ENCODE results near the gene SAP130. TPM values are rescaled to one million over a fixed set of nuclear protein-coding genes. Genes with fewer than 3 reads are reported as not detected.

SAP130 gene
- total and polyA plus RNA-seq, 4 donors: 3.3 to 5.3 (median 4.5) TPM

DNA sequence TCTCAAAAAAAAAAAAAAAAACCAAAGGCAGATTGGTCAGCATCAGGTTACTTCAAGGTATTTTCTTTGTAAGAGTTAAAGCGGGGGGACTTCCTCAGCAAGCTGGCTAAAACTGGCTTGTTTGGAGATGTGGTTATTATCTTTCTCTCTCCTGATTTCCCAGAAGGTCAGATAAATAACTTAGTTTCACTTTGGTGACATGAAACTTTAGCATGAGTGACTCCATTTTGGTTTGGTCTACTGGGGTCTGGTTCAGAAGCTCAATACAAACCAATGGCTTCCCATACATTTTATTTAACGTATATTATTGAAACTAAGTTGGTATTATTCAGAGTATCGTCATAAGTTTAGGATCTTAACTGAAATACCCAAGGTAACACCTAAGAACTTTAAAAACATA lies 100.5 kb downstream of the SAP130 start:
- no peak overlapping the region for H3K9ac ChIP-seq (ENCODE audit: low read depth in 1 of 2, low read length in 2 of 2)
- H3K9me3 ChIP-seq (ENCODE audit: control insufficient read depth in 4 of 4, low read length in 3 of 4): no peaks in the 10 kb centered on the region
- no peak for DNase-seq (ENCODE audit: low spot score)
- H3K4me1 ChIP-seq (ENCODE audit: control insufficient read depth in 4 of 4, insufficient read depth in 4 of 4, low read length in 3 of 4): no peaks in the 10 kb centered on the region
- 94% methylated on average over 3 of the region's 3 CpGs for WGBS
- no peak for TF ChIP-seq JUND (IDR thresholded peaks at IDR 0.05)
- no peak for TF ChIP-seq YY1 (IDR thresholded peaks at IDR 0.05)
- TF ChIP-seq NR2F2 (IDR thresholded peaks at IDR 0.05): no peak
- TF ChIP-seq TAF1 (conservative IDR thresholded peaks at IDR 0.05): no peak
- TF ChIP-seq GABPA (IDR thresholded peaks at IDR 0.05 in 1 of 2, conservative IDR thresholded peaks at IDR 0.05 in 1 of 2): no peak
- TF ChIP-seq MAX (IDR thresholded peaks at IDR 0.05): no peak
- no peak for TF ChIP-seq HNF4G (IDR thresholded peaks at IDR 0.05)
- no peak for TF ChIP-seq FOXA1 (IDR thresholded peaks at IDR 0.05)
- H3K27me3 ChIP-seq (ENCODE audit: control insufficient read depth in 4 of 4, insufficient read depth in 4 of 4, low read length in 3 of 4): no peaks in the 10 kb centered on the region
- H3K4me3 ChIP-seq (ENCODE audit: low read depth in 1 of 3, low read length in 3 of 3): no peak overlapping the region
- no peaks in the 10 kb centered on the region for H3K36me3 ChIP-seq (ENCODE audit: control insufficient read depth in 4 of 4, insufficient read depth in 3 of 4, low read depth in 1 of 4, low read length in 3 of 4)
- no peak overlapping the region for H3K27ac ChIP-seq (ENCODE audit: low read depth in 1 of 2, low read length in 2 of 2)

- Histone ChIP-seq H3K4me3 (ENCODE audit: low read depth in 1 of 3, low read length in 3 of 3) (no peak overlapping the region), H3K9me3 (ENCODE audit: control insufficient read depth in 4 of 4, low read length in 3 of 4) (no peaks in the 10 kb centered on the region), H3K27me3 (ENCODE audit: control insufficient read depth in 4 of 4, insufficient read depth in 4 of 4, low read length in 3 of 4) (no peaks in the 10 kb centered on the region), H3K27ac (ENCODE audit: low read depth in 1 of 2, low read length in 2 of 2) (no peak overlapping the region), H3K36me3 (ENCODE audit: control insufficient read depth in 4 of 4, insufficient read depth in 3 of 4, low read depth in 1 of 4, low read length in 3 of 4) (no peaks in the 10 kb centered on the region), H3K9ac (ENCODE audit: low read depth in 1 of 2, low read length in 2 of 2) (no peak overlapping the region), H3K4me1 (ENCODE audit: control insufficient read depth in 4 of 4, insufficient read depth in 4 of 4, low read length in 3 of 4) (no peaks in the 10 kb centered on the region)
- no peak for TF ChIP-seq HNF4G (IDR thresholded peaks at IDR 0.05)
- no peak for TF ChIP-seq JUND (IDR thresholded peaks at IDR 0.05)
- TF ChIP-seq, protein P1, sequence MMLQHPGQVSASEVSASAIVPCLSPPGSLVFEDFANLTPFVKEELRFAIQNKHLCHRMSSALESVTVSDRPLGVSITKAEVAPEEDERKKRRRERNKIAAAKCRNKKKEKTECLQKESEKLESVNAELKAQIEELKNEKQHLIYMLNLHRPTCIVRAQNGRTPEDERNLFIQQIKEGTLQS (IDR thresholded peaks at IDR 0.05): no peak
- TF ChIP-seq HNF4A (conservative IDR thresholded peaks at IDR 0.05): no peak
- no peak for TF ChIP-seq FOXA2 (IDR thresholded peaks at IDR 0.05)
- TF ChIP-seq, protein P2, sequence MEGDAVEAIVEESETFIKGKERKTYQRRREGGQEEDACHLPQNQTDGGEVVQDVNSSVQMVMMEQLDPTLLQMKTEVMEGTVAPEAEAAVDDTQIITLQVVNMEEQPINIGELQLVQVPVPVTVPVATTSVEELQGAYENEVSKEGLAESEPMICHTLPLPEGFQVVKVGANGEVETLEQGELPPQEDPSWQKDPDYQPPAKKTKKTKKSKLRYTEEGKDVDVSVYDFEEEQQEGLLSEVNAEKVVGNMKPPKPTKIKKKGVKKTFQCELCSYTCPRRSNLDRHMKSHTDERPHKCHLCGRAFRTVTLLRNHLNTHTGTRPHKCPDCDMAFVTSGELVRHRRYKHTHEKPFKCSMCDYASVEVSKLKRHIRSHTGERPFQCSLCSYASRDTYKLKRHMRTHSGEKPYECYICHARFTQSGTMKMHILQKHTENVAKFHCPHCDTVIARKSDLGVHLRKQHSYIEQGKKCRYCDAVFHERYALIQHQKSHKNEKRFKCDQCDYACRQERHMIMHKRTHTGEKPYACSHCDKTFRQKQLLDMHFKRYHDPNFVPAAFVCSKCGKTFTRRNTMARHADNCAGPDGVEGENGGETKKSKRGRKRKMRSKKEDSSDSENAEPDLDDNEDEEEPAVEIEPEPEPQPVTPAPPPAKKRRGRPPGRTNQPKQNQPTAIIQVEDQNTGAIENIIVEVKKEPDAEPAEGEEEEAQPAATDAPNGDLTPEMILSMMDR (IDR thresholded peaks at IDR 0.05; ENCODE audit: low read depth, low read length, missing input control): no peak
- TF ChIP-seq EGR1 (IDR thresholded peaks at IDR 0.05; ENCODE audit: low read depth in 2 of 2): no peak
- no peak for TF ChIP-seq GABPA (IDR thresholded peaks at IDR 0.05 in 1 of 2, conservative IDR thresholded peaks at IDR 0.05 in 1 of 2)
- TF ChIP-seq YY1 (IDR thresholded peaks at IDR 0.05): no peak
- no peak for TF ChIP-seq SP1 (IDR thresholded peaks at IDR 0.05)
- TF ChIP-seq REST (IDR thresholded peaks at IDR 0.05): no peak
- no peak for TF ChIP-seq MAX (IDR thresholded peaks at IDR 0.05)
- TF ChIP-seq, protein P3, sequence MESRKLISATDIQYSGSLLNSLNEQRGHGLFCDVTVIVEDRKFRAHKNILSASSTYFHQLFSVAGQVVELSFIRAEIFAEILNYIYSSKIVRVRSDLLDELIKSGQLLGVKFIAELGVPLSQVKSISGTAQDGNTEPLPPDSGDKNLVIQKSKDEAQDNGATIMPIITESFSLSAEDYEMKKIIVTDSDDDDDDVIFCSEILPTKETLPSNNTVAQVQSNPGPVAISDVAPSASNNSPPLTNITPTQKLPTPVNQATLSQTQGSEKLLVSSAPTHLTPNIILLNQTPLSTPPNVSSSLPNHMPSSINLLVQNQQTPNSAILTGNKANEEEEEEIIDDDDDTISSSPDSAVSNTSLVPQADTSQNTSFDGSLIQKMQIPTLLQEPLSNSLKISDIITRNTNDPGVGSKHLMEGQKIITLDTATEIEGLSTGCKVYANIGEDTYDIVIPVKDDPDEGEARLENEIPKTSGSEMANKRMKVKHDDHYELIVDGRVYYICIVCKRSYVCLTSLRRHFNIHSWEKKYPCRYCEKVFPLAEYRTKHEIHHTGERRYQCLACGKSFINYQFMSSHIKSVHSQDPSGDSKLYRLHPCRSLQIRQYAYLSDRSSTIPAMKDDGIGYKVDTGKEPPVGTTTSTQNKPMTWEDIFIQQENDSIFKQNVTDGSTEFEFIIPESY (IDR thresholded peaks at IDR 0.05): no peak
- no peak for TF ChIP-seq FOXA1 (IDR thresholded peaks at IDR 0.05)
- no peak for TF ChIP-seq RAD21 (IDR thresholded peaks at IDR 0.05)
- no peak for TF ChIP-seq NR2F2 (IDR thresholded peaks at IDR 0.05)
- no peak for TF ChIP-seq TAF1 (conservative IDR thresholded peaks at IDR 0.05)
- 98% methylated on average over 4 of the region's 4 CpGs for WGBS
- DNase-seq (ENCODE audit: low spot score): no peak
These were observed 109.9 kb downstream of the SAP130 start for GRCh38 chr2:127917916-127918315.
